HG03064 (cell line): ENCODE results near the gene NDUFA7.
A peak's percentile ranks its signal among the peaks of the same experiment; 100 is the strongest.
"Not testable (repeated sequence)": the region's sequence is repeated elsewhere in the genome, so short reads cannot be mapped to it uniquely, and the experiment has no call there.

Experiments used
- ATAC-seq: cut with Tn5 transposase; IDR thresholded peaks from one replicate; pipeline ENCODE4 v1.9.1; 2021; ENCODE audit warnings: low read depth; ENCODE audit not compliant: unreplicated experiment

Gene NDUFA7

GRCh38 chr19:8321986-8322637 lies 937 bp upstream of the NDUFA7 start:
- ATAC-seq, result no peak

- ATAC-seq, result peak; percentile 20
Observed at GRCh38 chr19:8320564-8321066, 560 bp downstream of the NDUFA7 start.

GRCh38 chr19:8319807-8320520 lies 1.2 kb downstream of the NDUFA7 start:
- no peak for ATAC-seq

GRCh38 chr19:8318835-8319234 lies 2.3 kb downstream of the NDUFA7 start:
- ATAC-seq, result not testable (repeated sequence)

- ATAC-seq, result no peak
Observed at GRCh38 chr19:8316351-8317125, 4.6 kb downstream of the NDUFA7 start.

GRCh38 chr19:8314981-8315640 lies 6.1 kb downstream of the NDUFA7 start:
- ATAC-seq, result not testable (repeated sequence)

- ATAC-seq, result no peak
Observed at GRCh38 chr19:8311461-8312260, 9.5 kb downstream of the NDUFA7 start.

GRCh38 chr19:8310342-8311055 lies 10.7 kb downstream of the NDUFA7 start:
- ATAC-seq, result no peak

GRCh38 chr19:8308891-8309291 lies 12.3 kb downstream of the NDUFA7 start:
- no peak for ATAC-seq

- ATAC-seq, result peak; percentile 66
Observed at GRCh38 chr19:8307965-8308866, 13.0 kb downstream of the NDUFA7 start, which contains the start of gene CD320. TSS of gene CD320 (minus strand) at chr19:8308358. CDS start at chr19:8308290, 68 bp downstream.

- no peak for ATAC-seq
Observed at GRCh38 chr19:8307400-8307964, 13.7 kb downstream of the NDUFA7 start.

GRCh38 chr19:8306235-8307054 lies 14.7 kb downstream of the NDUFA7 start:
- no peak for ATAC-seq

- no peak for ATAC-seq
Observed at GRCh38 chr19:8305798-8306197, 15.4 kb downstream of the NDUFA7 start.

- ATAC-seq, result no peak
Observed at GRCh38 chr19:8304841-8305621, 16.1 kb downstream of the NDUFA7 start.

GRCh38 chr19:8302734-8303133 lies 18.4 kb downstream of the NDUFA7 start:
- no peak for ATAC-seq

- no peak for ATAC-seq
Observed at GRCh38 chr19:8302357-8302691, 18.9 kb downstream of the NDUFA7 start.
